NCI-H2107 treated with DMSO at 0.1 percent for 48 hours (cell line): ENCODE measurements around the gene PFKL.

Source experiments
- DNase-seq: peaks from one replicate; lab custom pipeline; 2025; ENCODE audit not compliant: unreplicated experiment; lab: John Stamatoyannopoulos, UW

The PFKL gene

DNA sequence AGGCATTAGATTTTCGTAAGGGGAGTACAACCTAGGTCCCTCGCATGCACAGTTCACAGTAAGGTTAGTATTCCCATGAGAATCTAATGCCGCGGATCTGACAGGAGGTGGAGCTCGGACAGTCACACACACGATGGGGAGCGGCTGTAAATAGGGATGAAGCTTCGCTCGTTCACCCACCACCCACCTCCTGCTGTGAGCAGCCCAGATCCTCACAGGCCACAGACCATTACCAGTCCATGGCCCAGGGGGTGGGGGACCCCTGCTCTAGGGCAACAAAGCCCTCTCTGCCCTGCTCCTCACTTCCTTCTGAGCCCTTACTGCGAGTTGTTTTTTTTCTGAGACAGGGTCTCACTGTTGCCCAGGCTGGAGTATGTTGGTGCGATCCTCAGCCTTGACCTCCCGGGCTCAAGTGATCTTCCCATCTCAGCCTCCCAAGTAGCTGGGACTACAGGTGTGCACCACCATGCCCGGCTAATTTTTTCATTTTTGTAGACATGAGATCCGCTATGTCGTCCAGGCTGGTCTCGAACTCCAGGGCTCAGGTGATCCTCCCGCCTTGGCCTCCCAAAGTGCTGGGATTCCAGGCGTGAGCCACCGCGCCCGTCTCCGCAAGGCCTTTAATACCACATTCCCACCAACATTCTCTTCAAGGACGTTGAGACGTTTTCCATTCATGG, 74.9 kb downstream of the PFKL start:
- no peak for DNase-seq

DNA sequence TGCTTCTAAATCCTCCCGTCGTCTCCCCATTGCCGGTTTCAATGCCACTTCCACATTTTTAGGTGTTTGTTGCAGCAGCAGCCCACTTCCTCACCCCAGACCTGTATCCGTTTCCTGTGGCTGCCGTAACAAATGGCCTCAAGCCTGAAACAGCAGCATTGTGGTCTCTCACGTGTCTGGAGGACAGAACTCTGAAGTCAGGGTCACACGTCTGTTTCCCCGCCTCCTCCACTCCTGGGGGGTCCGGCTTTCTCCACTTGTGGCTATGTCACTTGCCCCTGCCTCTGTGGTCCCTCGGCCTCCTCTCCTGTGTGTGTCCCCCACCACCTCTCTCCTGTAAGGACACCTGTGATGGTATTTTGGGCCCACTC, 75.4 kb downstream of the PFKL start:
- no peak for DNase-seq

DNA sequence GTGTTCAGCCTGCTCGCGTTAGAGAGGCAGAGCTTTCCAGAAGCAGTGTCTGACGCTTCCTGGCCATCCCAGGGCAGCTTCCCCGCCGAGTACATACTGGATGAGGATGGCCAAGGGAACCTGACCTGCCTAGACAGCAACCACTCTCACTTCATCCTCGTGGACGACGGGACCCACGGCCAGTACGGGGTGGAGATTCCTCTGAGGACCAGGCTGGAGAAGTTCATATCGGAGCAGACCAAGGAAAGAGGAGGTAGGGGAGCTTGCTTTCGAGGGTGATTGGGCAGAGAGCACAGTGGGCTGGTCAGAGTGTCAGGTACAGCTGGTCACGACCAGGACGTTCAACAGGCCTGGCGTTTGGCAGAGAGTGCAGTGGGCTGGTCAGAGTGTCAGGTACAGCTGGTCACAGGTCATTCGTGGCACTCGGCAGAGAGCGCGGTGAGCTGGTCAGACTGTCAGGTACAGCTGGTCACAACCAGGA, 75.9 kb downstream of the PFKL start:
- DNase-seq, result no peak

DNA sequence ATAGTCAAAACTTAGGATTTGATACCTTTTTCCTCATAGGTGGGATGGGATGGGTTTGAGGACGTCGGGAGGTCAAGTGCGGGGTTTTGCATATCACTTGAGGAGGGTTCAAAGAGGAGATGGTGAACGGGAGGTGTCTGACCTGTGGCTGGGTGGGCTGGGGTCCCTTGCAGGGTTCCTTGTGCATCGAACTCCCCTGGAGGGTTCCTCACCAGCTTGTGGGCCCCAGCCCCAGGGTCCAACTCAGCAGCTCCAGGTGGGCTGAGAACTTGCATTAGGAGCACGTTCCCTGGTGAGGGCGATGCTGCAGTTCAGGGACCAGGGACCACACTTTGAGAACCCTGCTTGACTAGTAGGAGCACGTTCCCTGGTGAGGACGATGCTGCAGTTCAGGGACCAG, 76.8 kb downstream of the PFKL start:
- no peak for DNase-seq
